ENCODE results near the gene SPAG5.

DNA sequence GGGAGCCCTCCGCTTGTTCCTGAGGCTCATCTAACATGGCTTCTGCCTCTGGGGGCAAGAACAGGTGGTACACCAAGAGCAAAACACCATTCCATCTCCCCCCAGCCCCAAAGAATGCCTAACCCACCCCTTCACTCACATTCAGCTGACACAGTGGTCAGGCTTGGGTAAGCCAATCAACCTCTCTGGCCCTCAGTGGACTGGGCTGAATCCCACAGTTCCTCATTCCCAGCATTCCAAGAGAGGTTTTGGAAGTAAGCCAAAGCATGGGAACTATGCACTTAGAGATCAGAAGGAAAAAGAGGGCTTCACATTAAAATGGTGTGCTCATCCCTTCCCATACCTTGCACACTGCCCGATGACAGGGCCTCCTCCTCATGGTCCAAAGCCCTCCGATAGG, 35.4 kb downstream of the SPAG5 start:
- TF ChIP-seq CTCF (IDR thresholded peaks at IDR 0.05; ENCODE audit: poor library complexity, severe bottlenecking) (no peak), EP300 (conservative IDR thresholded peaks at IDR 0.05; ENCODE audit: poor library complexity, severe bottlenecking) (no peak), TAF1 (IDR thresholded peaks at IDR 0.05; ENCODE audit: low read depth) (no peak), POLR2AphosphoS5 (IDR thresholded peaks at IDR 0.05) (no peak), MXI1 (conservative IDR thresholded peaks at IDR 0.05; ENCODE audit: poor library complexity, severe bottlenecking) (no peak), SMC3 (conservative IDR thresholded peaks at IDR 0.05; ENCODE audit: poor library complexity) (no peak), EZH2 (IDR thresholded peaks at IDR 0.05; ENCODE audit: borderline replicate concordance, insufficient read depth, low read length, poor library complexity, severe bottlenecking) (no peak), RAD21 (conservative IDR thresholded peaks at IDR 0.05) (no peak)
- TF ChIP-seq, protein P1, sequence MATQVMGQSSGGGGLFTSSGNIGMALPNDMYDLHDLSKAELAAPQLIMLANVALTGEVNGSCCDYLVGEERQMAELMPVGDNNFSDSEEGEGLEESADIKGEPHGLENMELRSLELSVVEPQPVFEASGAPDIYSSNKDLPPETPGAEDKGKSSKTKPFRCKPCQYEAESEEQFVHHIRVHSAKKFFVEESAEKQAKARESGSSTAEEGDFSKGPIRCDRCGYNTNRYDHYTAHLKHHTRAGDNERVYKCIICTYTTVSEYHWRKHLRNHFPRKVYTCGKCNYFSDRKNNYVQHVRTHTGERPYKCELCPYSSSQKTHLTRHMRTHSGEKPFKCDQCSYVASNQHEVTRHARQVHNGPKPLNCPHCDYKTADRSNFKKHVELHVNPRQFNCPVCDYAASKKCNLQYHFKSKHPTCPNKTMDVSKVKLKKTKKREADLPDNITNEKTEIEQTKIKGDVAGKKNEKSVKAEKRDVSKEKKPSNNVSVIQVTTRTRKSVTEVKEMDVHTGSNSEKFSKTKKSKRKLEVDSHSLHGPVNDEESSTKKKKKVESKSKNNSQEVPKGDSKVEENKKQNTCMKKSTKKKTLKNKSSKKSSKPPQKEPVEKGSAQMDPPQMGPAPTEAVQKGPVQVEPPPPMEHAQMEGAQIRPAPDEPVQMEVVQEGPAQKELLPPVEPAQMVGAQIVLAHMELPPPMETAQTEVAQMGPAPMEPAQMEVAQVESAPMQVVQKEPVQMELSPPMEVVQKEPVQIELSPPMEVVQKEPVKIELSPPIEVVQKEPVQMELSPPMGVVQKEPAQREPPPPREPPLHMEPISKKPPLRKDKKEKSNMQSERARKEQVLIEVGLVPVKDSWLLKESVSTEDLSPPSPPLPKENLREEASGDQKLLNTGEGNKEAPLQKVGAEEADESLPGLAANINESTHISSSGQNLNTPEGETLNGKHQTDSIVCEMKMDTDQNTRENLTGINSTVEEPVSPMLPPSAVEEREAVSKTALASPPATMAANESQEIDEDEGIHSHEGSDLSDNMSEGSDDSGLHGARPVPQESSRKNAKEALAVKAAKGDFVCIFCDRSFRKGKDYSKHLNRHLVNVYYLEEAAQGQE (IDR thresholded peaks at IDR 0.05; ENCODE audit: borderline replicate concordance): no peak
